ENCODE results near the gene KRTAP20-3.

The KRTAP20-3 gene

GRCh38 chr21:30689822-30690221 lies 47.2 kb downstream of the KRTAP20-3 start:
- DNase-seq, result no peak
